NB4 (cell line): ENCODE data around the gene MBNL1.

Experiments
- POLR2A ChIP-seq: IDR thresholded peaks from 2 replicates; pipeline ENCODE4 v1.6.1; 2011; ENCODE audit warnings: mild to moderate bottlenecking; ENCODE audit not compliant: insufficient read length; ENCODE audit errors: extremely low read depth
- TF ChIP-seq, protein P1 (sequence below): IDR thresholded peaks from one replicate; pipeline ENCODE4 v1.5.1; 2012; ENCODE audit warnings: low read depth, low read length
- TF ChIP-seq, protein P2 (sequence below): IDR thresholded peaks from 2 replicates; pipeline ENCODE4 v1.6.1; 2011; ENCODE audit warnings: low read depth, low read length

DNA sequence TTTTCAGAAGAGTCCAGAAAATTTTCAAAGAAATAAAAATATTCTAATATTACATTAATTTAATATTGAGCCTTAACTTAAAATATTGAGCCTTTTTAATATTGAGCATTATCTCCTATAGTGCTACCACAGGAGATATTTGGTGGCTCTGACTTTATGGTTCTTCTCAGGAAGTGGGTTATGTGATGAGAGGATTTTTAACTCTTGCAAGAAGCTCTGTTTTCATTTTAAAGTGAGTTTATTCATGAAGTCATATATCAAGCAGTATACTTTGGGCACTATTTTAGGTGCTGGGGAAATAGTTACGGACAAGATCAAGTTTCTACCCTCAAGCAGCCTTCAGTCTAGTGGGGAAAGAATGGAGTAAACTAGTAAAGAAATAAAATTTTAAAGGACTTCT, 13.4 kb upstream of the MBNL1 start:
- TF ChIP-seq, protein P1, sequence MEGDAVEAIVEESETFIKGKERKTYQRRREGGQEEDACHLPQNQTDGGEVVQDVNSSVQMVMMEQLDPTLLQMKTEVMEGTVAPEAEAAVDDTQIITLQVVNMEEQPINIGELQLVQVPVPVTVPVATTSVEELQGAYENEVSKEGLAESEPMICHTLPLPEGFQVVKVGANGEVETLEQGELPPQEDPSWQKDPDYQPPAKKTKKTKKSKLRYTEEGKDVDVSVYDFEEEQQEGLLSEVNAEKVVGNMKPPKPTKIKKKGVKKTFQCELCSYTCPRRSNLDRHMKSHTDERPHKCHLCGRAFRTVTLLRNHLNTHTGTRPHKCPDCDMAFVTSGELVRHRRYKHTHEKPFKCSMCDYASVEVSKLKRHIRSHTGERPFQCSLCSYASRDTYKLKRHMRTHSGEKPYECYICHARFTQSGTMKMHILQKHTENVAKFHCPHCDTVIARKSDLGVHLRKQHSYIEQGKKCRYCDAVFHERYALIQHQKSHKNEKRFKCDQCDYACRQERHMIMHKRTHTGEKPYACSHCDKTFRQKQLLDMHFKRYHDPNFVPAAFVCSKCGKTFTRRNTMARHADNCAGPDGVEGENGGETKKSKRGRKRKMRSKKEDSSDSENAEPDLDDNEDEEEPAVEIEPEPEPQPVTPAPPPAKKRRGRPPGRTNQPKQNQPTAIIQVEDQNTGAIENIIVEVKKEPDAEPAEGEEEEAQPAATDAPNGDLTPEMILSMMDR = no peak
- TF ChIP-seq, protein P2, sequence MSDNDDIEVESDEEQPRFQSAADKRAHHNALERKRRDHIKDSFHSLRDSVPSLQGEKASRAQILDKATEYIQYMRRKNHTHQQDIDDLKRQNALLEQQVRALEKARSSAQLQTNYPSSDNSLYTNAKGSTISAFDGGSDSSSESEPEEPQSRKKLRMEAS = no peak
- no peak for TF ChIP-seq POLR2A
